GM12878 (cell line): ENCODE data around the gene DVL2. TPM values are rescaled to one million over a fixed set of nuclear protein-coding genes. Genes with fewer than 3 reads are reported as not detected.

Experiments used
- ATAC-seq: fragments of 200-7000 bp; cut with Tn5 transposase; 3 replicates; pipeline ENCODE4 v1.9.1; 2020; ENCODE audit warnings: mild to moderate bottlenecking, moderate library complexity
- BruUV-seq: library from RNA; stranded (reverse); fragments of 400-500 nt; replicated peaks from 2 replicates; lab custom pipeline; 2021; lab: Mats Ljungman, UMichigan
- CTCF ChIA-PET: fragments of 300-600 bp; sonication (Branson Sonifier 250); formaldehyde crosslinking; extraction: SDS; loops from one replicate; lab custom pipeline; 2021; ENCODE audit warnings: inconsistent platforms; lab: Yijun Ruan, JAX
- POLR2A ChIA-PET: fragments of 350-600 bp; formaldehyde crosslinking; extraction: SDS; loops from one replicate; lab custom pipeline; 2021; ENCODE audit warnings: inconsistent platforms; lab: Charles Lee
- RAD21 ChIA-PET: fragments of 300-600 bp; sonication (Branson Sonifier 250); formaldehyde crosslinking; loops from one replicate; lab custom pipeline; 2023; ENCODE audit warnings: antibody characterized with exemption; ENCODE audit not compliant: unreplicated experiment; lab: Charles Lee
- SMC1A ChIA-PET: fragments of 300-600 bp; sonication (Branson Sonifier 250); formaldehyde crosslinking; loops from one replicate; lab custom pipeline; 2023; ENCODE audit not compliant: unreplicated experiment, uncharacterized antibody; lab: Charles Lee
- DNase-seq: peaks from one replicate; pipeline ENCODE4 v3.0.0-alpha.2; 2011; ENCODE audit warnings: low read depth, low spot score
- FAIRE-seq: peaks from 3 replicates; lab custom pipeline; 2011; peaks lifted over from hg19 to GRCh38; lab: Jason Lieb, UNC
- H2AFZ ChIP-seq: 2 replicates; pipeline ENCODE4 v1.6.0; 2011; ENCODE audit warnings: low read depth, low read length, control low read depth; ENCODE audit not compliant: control insufficient read depth
- H3K27ac ChIP-seq: 2 replicates; pipeline ENCODE4 v1.5.1; 2011; ENCODE audit warnings: control low read depth; ENCODE audit not compliant: control insufficient read depth, insufficient read depth
- H3K27me3 ChIP-seq, 2 experiments: replicated peaks in 1 of 2; 2 replicates each; pipeline versions ENCODE4 v1.6.0 to v1.6.1; 2011; ENCODE audit warnings: low read length in 1 of 2; ENCODE audit not compliant: control insufficient read depth in 2 of 2, insufficient read depth in 2 of 2
- H3K36me3 ChIP-seq, 2 experiments: 2 replicates each; pipeline ENCODE4 v1.5.1; 2011; ENCODE audit warnings: low read length in 1 of 2; ENCODE audit not compliant: control insufficient read depth in 2 of 2, insufficient read depth in 2 of 2
- H3K4me1 ChIP-seq: 2 replicates; pipeline ENCODE4 v1.6.1; 2011; ENCODE audit warnings: mild to moderate bottlenecking, low read length, moderate library complexity, mixed read lengths; ENCODE audit not compliant: control insufficient read depth, insufficient read depth
- H3K4me2 ChIP-seq: 2 replicates; pipeline ENCODE4 v1.6.0; 2011; ENCODE audit warnings: control low read depth; ENCODE audit not compliant: control insufficient read depth, insufficient read depth
- H3K4me3 ChIP-seq: fragments of 200-600 bp; sonication (generic); 2 replicates; pipeline ENCODE4 v1.5.1; 2016
- H3K79me2 ChIP-seq: 2 replicates; pipeline ENCODE4 v1.6.0; 2011; ENCODE audit warnings: low read length; ENCODE audit not compliant: control insufficient read depth, insufficient read depth
- H3K9ac ChIP-seq: 2 replicates; pipeline ENCODE4 v1.8.0; 2011; ENCODE audit warnings: low read length, control low read depth, mixed read lengths; ENCODE audit not compliant: control insufficient read depth, insufficient read depth
- H3K9me3 ChIP-seq: replicated peaks from 3 replicates; pipeline ENCODE4 v1.5.1; 2011; ENCODE audit warnings: mild to moderate bottlenecking, low read length; ENCODE audit not compliant: control insufficient read depth, insufficient read depth
- H4K20me1 ChIP-seq: 2 replicates; pipeline ENCODE4 v1.6.0; 2011; ENCODE audit not compliant: control insufficient read depth, insufficient read depth
- ATF7 ChIP-seq: fragments of 450-650 bp; IDR thresholded peaks from 2 replicates; pipeline ENCODE4 v1.6.1; 2016; ENCODE audit warnings: low read depth, mild to moderate bottlenecking
- BHLHE40 ChIP-seq, 2 experiments: fragments of 450-650 bp in 1 of 2; IDR thresholded peaks; 2 replicates each; pipeline ENCODE4 v1.6.1; 2011 to 2017; ENCODE audit warnings: low read depth in 2 of 2, borderline replicate concordance in 1 of 2, improper control_type of control experiment in 1 of 2, low read length in 1 of 2, mild to moderate bottlenecking in 1 of 2
- BMI1 ChIP-seq: fragments of 450-650 bp; IDR thresholded peaks from 2 replicates; pipeline ENCODE4 v1.6.1; 2016; ENCODE audit warnings: mild to moderate bottlenecking, moderate library complexity, borderline replicate concordance
- CBFB ChIP-seq: IDR thresholded peaks from 2 replicates; pipeline ENCODE4 v1.6.1; 2016; ENCODE audit warnings: antibody characterized with exemption, low read depth
- CBX3 ChIP-seq: fragments of 200-600 bp; sonication (generic); IDR thresholded peaks from 2 replicates; pipeline ENCODE4 v1.6.1; 2016; ENCODE audit warnings: low read depth, borderline replicate concordance
- CHD2 ChIP-seq: IDR thresholded peaks from 2 replicates; pipeline ENCODE4 v1.6.1; 2011; ENCODE audit warnings: low read depth, low read length, improper control_type of control experiment, borderline replicate concordance
- FOS ChIP-seq: IDR thresholded peaks from 3 replicates; pipeline ENCODE4 v1.6.1; 2011; ENCODE audit warnings: borderline replicate concordance; ENCODE audit not compliant: insufficient read length; ENCODE audit errors: extremely low read depth
- GATAD2B ChIP-seq: fragments of 450-650 bp; conservative IDR thresholded peaks from 2 replicates; pipeline ENCODE4 v1.6.1; 2017; ENCODE audit warnings: low read depth, mild to moderate bottlenecking, moderate library complexity
- JUND ChIP-seq: IDR thresholded peaks from 2 replicates; pipeline ENCODE4 v1.6.1; 2012; ENCODE audit warnings: low read depth, mild to moderate bottlenecking, low read length, improper control_type of control experiment, moderate library complexity
- KLF5 ChIP-seq: fragments of 450-650 bp; IDR thresholded peaks from 2 replicates; pipeline ENCODE4 v1.6.1; 2014; ENCODE audit warnings: mild to moderate bottlenecking; ENCODE audit not compliant: partially characterized antibody
- MLLT1 ChIP-seq: fragments of 450-650 bp; IDR thresholded peaks from 2 replicates; pipeline ENCODE4 v1.6.1; 2016; ENCODE audit warnings: mild to moderate bottlenecking
- PBX3 ChIP-seq: IDR thresholded peaks from 2 replicates; pipeline ENCODE4 v1.6.1; 2011; ENCODE audit warnings: mild to moderate bottlenecking, low read depth, low read length, moderate library complexity; ENCODE audit not compliant: insufficient replicate concordance
- RUNX3 ChIP-seq: IDR thresholded peaks from 2 replicates; pipeline ENCODE4 v1.6.1; 2012; ENCODE audit warnings: low read length, inconsistent platforms
- SIN3A ChIP-seq: IDR thresholded peaks from 2 replicates; pipeline ENCODE4 v1.6.1; 2012; ENCODE audit warnings: low read depth, low read length, improper control_type of control experiment
- ZBTB40 ChIP-seq: fragments of 450-650 bp; IDR thresholded peaks from 2 replicates; pipeline ENCODE4 v1.6.1; 2016; ENCODE audit warnings: mild to moderate bottlenecking, moderate library complexity, borderline replicate concordance
- WGBS: methylation state at CpG from one replicate; pipeline ENCODE4 v1.1.6; 2016; ENCODE audit warnings: low lambda C conversion rate; ENCODE audit not compliant: insufficient replicate concordance, insufficient coverage; ENCODE audit errors: missing lambda C conversion rate; 5-methylcytosine and 5-hydroxymethylcytosine counted together
- in situ Hi-C: fragments of 300-500 bp; cut with MboI; formaldehyde crosslinking; loops from 9 replicates; pipeline ENCODE4 v1.14.3; 2018; ENCODE audit warnings: mixed read lengths
- intact Hi-C: fragments of 100-400 bp; cut with micrococcal nuclease; formaldehyde crosslinking; loops from one replicate; pipeline ENCODE4 v1.14.2; 2022; ENCODE audit not compliant: unreplicated experiment
- polyA plus RNA-seq, 11 experiments: library from polyadenylated mRNA; depleted of rRNA in 4 of 11; unstranded in 6 of 11; stranded (reverse) in 5 of 11; fragments of >200 nt; fragmentation: Nextera tagmentation in 4 of 11; fragmentation: Illumina TruSeq in 1 of 11; extraction: Ambion mirVana in 4 of 11; extraction: Trizol in 1 of 11; gene quantifications; 1 replicate in 1 of 11; 2 replicates in 10 of 11; pipeline versions ENCODE4 v1.2.1 to v1.2.3, GENCODE V29; 2011 to 2016; ENCODE audit warnings: inconsistent platforms in 2 of 11, missing spikeins in 2 of 11, low read depth in 1 of 11
- total RNA-seq, 4 experiments: library from RNA; depleted of rRNA in 3 of 4; stranded (reverse); fragments of >200 nt in 3 of 4; fragmentation: Illumina TruSeq in 1 of 4; extraction: Trizol in 1 of 4; gene quantifications; 2 replicates each; pipeline versions ENCODE4 v1.2.1 to v1.2.3, GENCODE V29; 2013 to 2021

DVL2 gene
- total and polyA plus RNA-seq, 10 of the 15 experiments (the other 5 are each of a cell fraction or from before 2014, with no cell fraction given): 0.97 to 44.8 (median 23.2) TPM

GRCh38 chr17:7205561-7205960 is 28.8 kb downstream of the DVL2 start (continued):
- no peak for TF ChIP-seq BHLHE40 (IDR thresholded peaks at IDR 0.05; ENCODE audit: borderline replicate concordance in 1 of 2, low read depth in 2 of 2, low read length in 1 of 2)
- TF ChIP-seq KLF5: no peak
- no peak for TF ChIP-seq CBFB
- no peak for TF ChIP-seq JUND
- no peak for TF ChIP-seq FOS

- Histone ChIP-seq H3K4me1 (peaks cover 6% of the 10 kb centered on the region; the same call in 1 of the 2 replicates), H3K9me3 (no peaks in the 10 kb centered on the region), H2AFZ (peak overlapping the region; percentile 89), H3K27ac (peak overlapping the region; percentile 62), H3K4me2 (peak overlapping the region; percentile 88), H3K36me3 (no peaks in the 10 kb centered on the region), H4K20me1 (no peaks in the 10 kb centered on the region), H3K79me2 (no peaks in the 10 kb centered on the region), H3K27me3 (no peaks in the 10 kb centered on the region), H3K4me3 (peak overlapping the region; percentile 68), H3K9ac (peak overlapping the region; percentile 45)
- POLR2A ChIA-PET: interaction anchor here (0.5 to 0.6 kb wide), 2 partner anchors 37 to 59 kb away, joined by 4 to 6 read pairs; no protein-coding TSS in a partner anchor
- FAIRE-seq (peak; percentile 97), ATAC-seq (peak; percentile 96), DNase-seq (peak; percentile 67)
- RAD21 ChIA-PET: no interaction called here
- BruUV-seq: no TSS peak
- intact Hi-C loops: loop anchor here (1.0 kb wide), 1 partner anchor 9 kb away; no protein-coding TSS in a partner anchor
- SMC1A ChIA-PET: no interaction called here
- 1% methylated on average over 34 of the region's 34 CpGs for WGBS
- in situ Hi-C loops: no loop called here
- CTCF ChIA-PET: interaction anchor here (2.0 kb wide), 1 partner anchor 16 kb away, joined by 7 read pairs; the partner anchor contains the start of genes ACADVL and DLG4
- TF ChIP-seq CBX3: no peak
- TF ChIP-seq RUNX3: peak; percentile 16; the same call in 1 of the 2 replicates
- TF ChIP-seq PBX3: peak; percentile 13
- peak; percentile 85; the same call in 1 of the 2 replicates for TF ChIP-seq SIN3A
- TF ChIP-seq CHD2: peak; percentile 76; the same call in 1 of the 2 replicates
- peak; percentile 47; the same call in 1 of the 2 replicates for TF ChIP-seq GATAD2B
- TF ChIP-seq ATF7: peak; percentile 60
- TF ChIP-seq MLLT1: peak; percentile 68; the same call in 1 of the 2 replicates
- peak; percentile 98 for TF ChIP-seq BMI1
- TF ChIP-seq ZBTB40: peak; percentile 65; the same call in 1 of the 2 replicates
Observed at GRCh38 chr17:7204828-7205461, 29.4 kb downstream of the DVL2 start.
